AG04450 (cell line): ENCODE results near the gene PELI1. TPM values are rescaled to one million over a fixed set of nuclear protein-coding genes. Genes with fewer than 3 reads are reported as not detected.
A peak's percentile ranks its signal among the peaks of the same experiment; 100 is the strongest.

Experiments used
- CTCF ChIA-PET: fragments of 300-600, 350-600 bp; formaldehyde crosslinking; extraction: SDS; loops from one replicate; lab custom pipeline; 2022; ENCODE audit warnings: antibody characterized with exemption, inconsistent platforms; lab: Charles Lee
- POLR2A ChIA-PET: fragments of 350-600 bp; formaldehyde crosslinking; extraction: SDS; loops from one replicate; lab custom pipeline; 2021; ENCODE audit warnings: antibody characterized with exemption, inconsistent platforms; lab: Yijun Ruan, JAX
- DNase-seq: peaks from one replicate; pipeline ENCODE4 v3.0.0-alpha.2; 2011; ENCODE audit warnings: low read depth, low spot score
- H3K27ac ChIP-seq: one replicate; pipeline ENCODE4 v1.5.1; 2012; ENCODE audit warnings: low read depth, low read length, control low read depth
- H3K27me3 ChIP-seq: one replicate; pipeline ENCODE4 v1.6.0; 2012; ENCODE audit warnings: low read length; ENCODE audit not compliant: control insufficient read depth, insufficient read depth
- H3K4me3 ChIP-seq: 2 replicates; pipeline ENCODE4 v1.5.1; 2011; ENCODE audit warnings: mild to moderate bottlenecking, low read depth, low read length, control low read depth
- H3K9me3 ChIP-seq: 2 replicates; pipeline ENCODE4 v1.5.1; 2012; ENCODE audit warnings: low read length; ENCODE audit not compliant: control insufficient read depth, insufficient read depth
- CTCF ChIP-seq: IDR thresholded peaks from 2 replicates; pipeline ENCODE4 v1.5.1; 2011; ENCODE audit warnings: low read depth, low read length, control low read depth, inconsistent platforms
- polyA plus RNA-seq: library from polyadenylated mRNA; depleted of rRNA; stranded (reverse); fragments of >200 nt; gene quantifications from 2 replicates; pipeline ENCODE4 v1.2.3, GENCODE V29; 2011

The PELI1 gene
- polyA plus RNA-seq, 1 experiment, result 4.9 TPM

- Histone ChIP-seq H3K9me3 (no peaks in the 10 kb centered on the region), H3K27ac (no peak overlapping the region), H3K27me3 (peaks cover 2% of the 10 kb centered on the region), H3K4me3 (no peak overlapping the region)
- no peak for DNase-seq
- POLR2A ChIA-PET, result no interaction called here
- CTCF ChIA-PET, result no interaction called here
- no peak for TF ChIP-seq CTCF
Observed at GRCh38 chr2:64166637-64167420, 22.6 kb upstream of the PELI1 start.

GRCh38 chr2:64166212-64166611 is 22.0 kb upstream of the PELI1 start:
- ChIA-PET POLR2A (no interaction called here), CTCF (no interaction called here)
- DNase-seq, result no peak
- H3K27me3 ChIP-seq, result peaks cover 2% of the 10 kb centered on the region
- no peak for TF ChIP-seq CTCF
- no peaks in the 10 kb centered on the region for H3K9me3 ChIP-seq
- no peak overlapping the region for H3K27ac ChIP-seq
- no peak overlapping the region for H3K4me3 ChIP-seq

- Histone ChIP-seq H3K4me3 (no peak overlapping the region), H3K27ac (no peak overlapping the region), H3K9me3 (no peaks in the 10 kb centered on the region), H3K27me3 (peaks cover 2% of the 10 kb centered on the region)
- no peak for TF ChIP-seq CTCF
- peak; percentile 48 for DNase-seq
- ChIA-PET POLR2A (no interaction called here), CTCF (no interaction called here)
Observed at GRCh38 chr2:64165706-64166105, 21.5 kb upstream of the PELI1 start.

GRCh38 chr2:64164629-64165028 is 20.4 kb upstream of the PELI1 start:
- no peak for DNase-seq
- Histone ChIP-seq H3K9me3 (no peaks in the 10 kb centered on the region), H3K27me3 (peaks cover 2% of the 10 kb centered on the region), H3K27ac (no peak overlapping the region), H3K4me3 (no peak overlapping the region)
- POLR2A ChIA-PET, result no interaction called here
- CTCF ChIA-PET, result no interaction called here
- no peak for TF ChIP-seq CTCF

- no peak for DNase-seq
- ChIA-PET CTCF (no interaction called here), POLR2A (no interaction called here)
- H3K9me3 ChIP-seq, result no peaks in the 10 kb centered on the region
- TF ChIP-seq CTCF, result no peak
- no peak overlapping the region for H3K4me3 ChIP-seq
- H3K27me3 ChIP-seq, result no peaks in the 10 kb centered on the region
- H3K27ac ChIP-seq, result no peak overlapping the region
Observed at GRCh38 chr2:64162516-64162915, 18.3 kb upstream of the PELI1 start.
